ENCODE data around the gene GALNT2. TPM values are rescaled to one million over a fixed set of nuclear protein-coding genes. Genes with fewer than 3 reads are reported as not detected.
A peak's percentile ranks its signal among the peaks of the same experiment; 100 is the strongest.

Gene GALNT2
- polyA plus RNA-seq, 2 of the 4 experiments (the other 2 are of a cell fraction): 66.9 to 114 TPM

GRCh38 chr1:230240446-230241086 lies 173.5 kb downstream of the GALNT2 start (continued):
- TF ChIP-seq FOSL2 (IDR thresholded peaks at IDR 0.05) (no peak), FOSL2 (CRISPR knock-in tag; IDR thresholded peaks at IDR 0.05) (no peak), NPAS2 (CRISPR knock-in tag; IDR thresholded peaks at IDR 0.05; ENCODE audit: borderline replicate concordance) (no peak), PHF8 (IDR thresholded peaks at IDR 0.05; ENCODE audit: borderline replicate concordance, low read depth) (no peak), BCL3 (IDR thresholded peaks at IDR 0.05) (no peak)

GRCh38 chr1:230242326-230242725 lies 175.3 kb downstream of the GALNT2 start:
- ATAC-seq: no peak
- Histone ChIP-seq H3K4me1 (no peaks in the 10 kb centered on the region), H3K4me2 (no peak overlapping the region), H3K27ac (no peak overlapping the region), H3K9me3 (peaks cover 4% of the 10 kb centered on the region; the same call in 1 of the 3 replicates), H3K4me3 (no peak overlapping the region)
- TF ChIP-seq TP53 (CRISPR knock-in tag; IDR thresholded peaks at IDR 0.05): no peak
- WGBS (ENCODE audit: missing lambda C conversion rate): 89% methylated on average over 6 of the region's 6 CpGs
- ChIA-PET POLR2A (no interaction called here), CTCF (no interaction called here)
- no peak for DNase-seq (ENCODE audit: low read depth in 1 of 2, low spot score in 1 of 2)
- FAIRE-seq: no peak

- ATAC-seq (no peak), FAIRE-seq (no peak), DNase-seq (ENCODE audit: low read depth in 1 of 2, low spot score in 1 of 2) (no peak)
- Histone ChIP-seq H3K4me1 (no peaks in the 10 kb centered on the region), H3K9me3 (peaks cover 4% of the 10 kb centered on the region; the same call in 1 of the 3 replicates), H3K27ac (no peak overlapping the region), H3K4me2 (no peak overlapping the region), H3K4me3 (no peak overlapping the region)
- 93% methylated on average over 17 of the region's 17 CpGs for WGBS (ENCODE audit: missing lambda C conversion rate)
- no peak for TF ChIP-seq ZFP36 (IDR thresholded peaks at IDR 0.05; ENCODE audit: borderline replicate concordance, partially characterized antibody)
- CTCF ChIA-PET: no interaction called here
- POLR2A ChIA-PET: no interaction called here
These were observed 176.1 kb downstream of the GALNT2 start for GRCh38 chr1:230243146-230243545.

- Histone ChIP-seq H3K9me3 (peaks cover 4% of the 10 kb centered on the region; the same call in 1 of the 3 replicates), H3K4me3 (no peak overlapping the region), H3K4me1 (no peaks in the 10 kb centered on the region), H3K4me2 (no peak overlapping the region), H3K27ac (no peak overlapping the region)
- 93% methylated on average over 15 of the region's 15 CpGs for WGBS (ENCODE audit: missing lambda C conversion rate)
- ChIA-PET CTCF (interaction anchor here (0.5 kb wide), 1 partner anchor 395 kb away, joined by 3 read pairs; no protein-coding TSS in a partner anchor), POLR2A (no interaction called here)
- ATAC-seq (0 out of 6 replicates have a peak, but pooled peaks of 1 of the 2 experiments have one; percentile 30), FAIRE-seq (no peak), DNase-seq (ENCODE audit: low read depth in 1 of 2, low spot score in 1 of 2) (no peak)
- TF ChIP-seq EP300 (IDR thresholded peaks at IDR 0.05): no peak
- no peak for TF ChIP-seq TP53 (CRISPR knock-in tag; IDR thresholded peaks at IDR 0.05)
- no peak for TF ChIP-seq POLR2AphosphoS2 (conservative IDR thresholded peaks at IDR 0.05; ENCODE audit: low read length)
- no peak for TF ChIP-seq ZNF302 (CRISPR knock-in tag; IDR thresholded peaks at IDR 0.05)
- TF ChIP-seq MAX (IDR thresholded peaks at IDR 0.05): no peak
- no peak for TF ChIP-seq SREBF2 (IDR thresholded peaks at IDR 0.05)
- TF ChIP-seq MAFK (IDR thresholded peaks at IDR 0.05; ENCODE audit: partially characterized antibody): no peak
- no peak for TF ChIP-seq KDM5A (IDR thresholded peaks at IDR 0.05)
- TF ChIP-seq CEBPB (IDR thresholded peaks at IDR 0.05): no peak
- TF ChIP-seq CBX2 (IDR thresholded peaks at IDR 0.05; ENCODE audit: borderline replicate concordance, low read depth): no peak
- TF ChIP-seq RCOR1 (IDR thresholded peaks at IDR 0.05; ENCODE audit: low read depth, low read length): no peak
- no peak for TF ChIP-seq JUN (IDR thresholded peaks at IDR 0.05)
- TF ChIP-seq NR3C1 (IDR thresholded peaks at IDR 0.05): no peak
These were observed 176.7 kb downstream of the GALNT2 start for GRCh38 chr1:230243583-230244353.

Data from A549 (cell line).